ENCODE data around the gene TET2. TPM values are rescaled to one million over a fixed set of nuclear protein-coding genes. Genes with fewer than 3 reads are reported as not detected.

Gene TET2
- total RNA-seq, 1 donor from 2014 or later = 34.8 TPM

GRCh38 chr4:105197777-105198176 lies 51.1 kb downstream of the TET2 start:
- H3K4me1 Mint-ChIP-seq (ENCODE audit: unreplicated experiment) = peaks cover 11% of the 10 kb centered on the region
- DNase-seq (ENCODE audit: extremely low spot score, unreplicated experiment) = no peak

GRCh38 chr4:105198541-105198940 lies 51.9 kb downstream of the TET2 start:
- no peak overlapping the region for H3K27ac Mint-ChIP-seq
- peaks cover 24% of the 10 kb centered on the region for H3K36me3 Mint-ChIP-seq
- H3K4me3 Mint-ChIP-seq = no peak overlapping the region
- no peak for DNase-seq (ENCODE audit: extremely low spot score, unreplicated experiment)
- TF ChIP-seq CTCF (conservative IDR thresholded peaks at IDR 0.05) = no peak
- H3K9me3 Mint-ChIP-seq = no peaks in the 10 kb centered on the region
- H3K27me3 Mint-ChIP-seq = no peaks in the 10 kb centered on the region
- peaks cover 4% of the 10 kb centered on the region for H3K4me1 Mint-ChIP-seq (ENCODE audit: unreplicated experiment)

More at GRCh38 chr4:105197777-105198176, 51.1 kb downstream of the TET2 start:
- Mint-ChIP-seq H3K27ac (no peak overlapping the region), H3K9me3 (no peaks in the 10 kb centered on the region), H3K4me3 (no peak overlapping the region), H3K36me3 (peaks cover 32% of the 10 kb centered on the region), H3K27me3 (no peaks in the 10 kb centered on the region)
- TF ChIP-seq CTCF (conservative IDR thresholded peaks at IDR 0.05) = no peak

- Mint-ChIP-seq H3K4me3 (no peak overlapping the region), H3K9me3 (no peaks in the 10 kb centered on the region), H3K36me3 (peaks cover 39% of the 10 kb centered on the region), H3K27me3 (no peaks in the 10 kb centered on the region), H3K4me1 (ENCODE audit: unreplicated experiment) (peaks cover 25% of the 10 kb centered on the region), H3K27ac (peak overlapping the region; percentile 60)
- TF ChIP-seq CTCF (conservative IDR thresholded peaks at IDR 0.05) = no peak
- DNase-seq (ENCODE audit: extremely low spot score, unreplicated experiment) = no peak
These were observed 59.5 kb downstream of the TET2 start for GRCh38 chr4:105206214-105206613.

GRCh38 chr4:105207386-105207785 lies 60.7 kb downstream of the TET2 start:
- peaks cover 25% of the 10 kb centered on the region for H3K4me1 Mint-ChIP-seq (ENCODE audit: unreplicated experiment)
- H3K9me3 Mint-ChIP-seq = peaks cover 5% of the 10 kb centered on the region
- H3K27ac Mint-ChIP-seq = peak overlapping the region; percentile 59
- no peak for TF ChIP-seq CTCF (conservative IDR thresholded peaks at IDR 0.05)
- peaks cover 44% of the 10 kb centered on the region for H3K36me3 Mint-ChIP-seq
- H3K27me3 Mint-ChIP-seq = no peaks in the 10 kb centered on the region
- peak overlapping the region; percentile 3 for H3K4me3 Mint-ChIP-seq
- DNase-seq (ENCODE audit: extremely low spot score, unreplicated experiment) = no peak

- peaks cover 5% of the 10 kb centered on the region for H3K9me3 Mint-ChIP-seq
- H3K27ac Mint-ChIP-seq = peak overlapping the region; percentile 12
- H3K36me3 Mint-ChIP-seq = peaks cover 44% of the 10 kb centered on the region
- H3K27me3 Mint-ChIP-seq = no peaks in the 10 kb centered on the region
- TF ChIP-seq CTCF (conservative IDR thresholded peaks at IDR 0.05) = no peak
- no peak overlapping the region for H3K4me3 Mint-ChIP-seq
- peaks cover 25% of the 10 kb centered on the region for H3K4me1 Mint-ChIP-seq (ENCODE audit: unreplicated experiment)
- DNase-seq (ENCODE audit: extremely low spot score, unreplicated experiment) = no peak
These were observed 61.9 kb downstream of the TET2 start for GRCh38 chr4:105208561-105208960.

GRCh38 chr4:105210916-105211315 lies 64.2 kb downstream of the TET2 start:
- DNase-seq (ENCODE audit: extremely low spot score, unreplicated experiment) = no peak
- no peak for TF ChIP-seq CTCF (conservative IDR thresholded peaks at IDR 0.05)
- H3K27me3 Mint-ChIP-seq = no peaks in the 10 kb centered on the region
- H3K4me1 Mint-ChIP-seq (ENCODE audit: unreplicated experiment) = peaks cover 28% of the 10 kb centered on the region
- H3K36me3 Mint-ChIP-seq = peaks cover 42% of the 10 kb centered on the region
- H3K27ac Mint-ChIP-seq = peak overlapping the region; percentile 93
- peak overlapping the region; percentile 31 for H3K4me3 Mint-ChIP-seq
- H3K9me3 Mint-ChIP-seq = peaks cover 5% of the 10 kb centered on the region
